GM18951 (cell line): Measurements from ENCODE around the gene ZBP1.

Experiments
- POLR2A ChIP-seq: IDR thresholded peaks from 4 replicates; pipeline ENCODE4 v1.6.1; 2011; ENCODE audit warnings: mild to moderate bottlenecking; ENCODE audit not compliant: insufficient read length, insufficient read depth; ENCODE audit errors: extremely low read depth
- in situ Hi-C: fragments of 300-500 bp; cut with MboI; formaldehyde crosslinking; loops from one replicate; pipeline ENCODE4 v1.12.0; 2022; ENCODE audit warnings: low sequenced_read_pairs, mixed read lengths, inconsistent platforms; ENCODE audit not compliant: unreplicated experiment

The ZBP1 gene

GRCh38 chr20:57624124-57624523 is 3.9 kb upstream of the ZBP1 start:
- in situ Hi-C loops: no loop called here
- TF ChIP-seq POLR2A: no peak

- TF ChIP-seq POLR2A: no peak
- in situ Hi-C loops: no loop called here
These were observed 2.6 kb upstream of the ZBP1 start for GRCh38 chr20:57622579-57623381.

- TF ChIP-seq POLR2A: no peak
These were observed 2.0 kb upstream of the ZBP1 start for GRCh38 chr20:57622201-57622570.

GRCh38 chr20:57621421-57622200 is 1.4 kb upstream of the ZBP1 start:
- in situ Hi-C loops: no loop called here
- no peak for TF ChIP-seq POLR2A

More at GRCh38 chr20:57622201-57622570, 2.0 kb upstream of the ZBP1 start:
- in situ Hi-C loops: no loop called here

GRCh38 chr20:57620999-57621398 is 773 bp upstream of the ZBP1 start:
- in situ Hi-C loops: no loop called here
- no peak for TF ChIP-seq POLR2A

- in situ Hi-C loops: no loop called here
- TF ChIP-seq POLR2A: peak; percentile 45
These were observed 985 bp downstream of the ZBP1 start for GRCh38 chr20:57619051-57619831.

- no peak for TF ChIP-seq POLR2A
- in situ Hi-C loops: no loop called here
These were observed 1.5 kb downstream of the ZBP1 start for GRCh38 chr20:57618764-57619050.

GRCh38 chr20:57618091-57618763 is 2.0 kb downstream of the ZBP1 start:
- in situ Hi-C loops: no loop called here
- TF ChIP-seq POLR2A: no peak

GRCh38 chr20:57617079-57617795 is 3.0 kb downstream of the ZBP1 start:
- in situ Hi-C loops: no loop called here
- no peak for TF ChIP-seq POLR2A

GRCh38 chr20:57616143-57616951 is 3.9 kb downstream of the ZBP1 start:
- in situ Hi-C loops: no loop called here
- no peak for TF ChIP-seq POLR2A

- in situ Hi-C loops: no loop called here
These were observed 4.8 kb downstream of the ZBP1 start for GRCh38 chr20:57615445-57615811.

More at GRCh38 chr20:57615445-57615811, 4.8 kb downstream of the ZBP1 start:
- no peak for TF ChIP-seq POLR2A
